OCI-LY1 (cell line): Measurements from ENCODE around the gene EIF2B2.

Experiments
- H2AFZ ChIP-seq: fragments of 200-600 bp; sonication (generic), shearing (Covaris generic); 2 replicates; pipeline ENCODE4 v1.6.0; 2014; ENCODE audit warnings: antibody characterized with exemption, mild to moderate bottlenecking, low read length
- H3F3A ChIP-seq: fragments of 200-600 bp; sonication (generic), shearing (Covaris generic); 2 replicates; pipeline ENCODE4 v1.6.0; 2014; ENCODE audit warnings: mild to moderate bottlenecking, antibody characterized with exemption, low read length, moderate library complexity; ENCODE audit not compliant: insufficient read depth
- H3K27ac ChIP-seq: fragments of 200-600 bp; sonication (generic); 2 replicates; pipeline ENCODE4 v1.5.1; 2014; ENCODE audit warnings: low read length, mixed run types, mild to moderate bottlenecking, low read depth; ENCODE audit not compliant: poor library complexity, severe bottlenecking
- H3K27me3 ChIP-seq: fragments of 200-600 bp; sonication (generic); 2 replicates; pipeline ENCODE4 v1.6.0; 2014; ENCODE audit warnings: antibody characterized with exemption, mild to moderate bottlenecking, low read length, moderate library complexity; ENCODE audit not compliant: insufficient read depth
- H3K36me3 ChIP-seq: fragments of 200-600 bp; sonication (generic); 2 replicates; pipeline ENCODE4 v1.6.1; 2014; ENCODE audit warnings: mild to moderate bottlenecking, antibody characterized with exemption, low read length, moderate library complexity, mixed read lengths; ENCODE audit not compliant: insufficient read depth
- H3K4me1 ChIP-seq: fragments of 200-600 bp; sonication (generic); 2 replicates; pipeline ENCODE4 v1.5.1; 2014; ENCODE audit warnings: mild to moderate bottlenecking, low read length, moderate library complexity; ENCODE audit not compliant: insufficient read depth, severe bottlenecking
- H3K4me2 ChIP-seq: fragments of 200-600 bp; sonication (generic), shearing (Covaris generic); 2 replicates; pipeline ENCODE4 v1.6.1; 2014; ENCODE audit warnings: low read length
- H3K4me3 ChIP-seq: fragments of 200-600 bp; sonication (generic); 2 replicates; pipeline ENCODE4 v1.5.1; 2014; ENCODE audit warnings: low read length, low read depth, mild to moderate bottlenecking, mixed read lengths; ENCODE audit not compliant: poor library complexity, severe bottlenecking
- H3K79me2 ChIP-seq: fragments of 200-600 bp; shearing (Covaris generic); 2 replicates; pipeline ENCODE4 v1.6.1; 2016; ENCODE audit warnings: mixed run types, low read length, mixed read lengths; ENCODE audit not compliant: insufficient read depth
- H3K9ac ChIP-seq: fragments of 200-600 bp; sonication (generic), shearing (Covaris generic); 2 replicates; pipeline ENCODE4 v1.6.1; 2014; ENCODE audit warnings: mild to moderate bottlenecking, low read length, mixed read lengths
- H3K9me2 ChIP-seq: fragments of 200-600 bp; sonication (generic), shearing (Covaris generic); 2 replicates; pipeline ENCODE4 v1.6.1; 2014; ENCODE audit warnings: low read depth, mild to moderate bottlenecking, low read length, mixed read lengths
- H3K9me3 ChIP-seq: fragments of 200-600 bp; shearing (Covaris generic); 2 replicates; pipeline ENCODE4 v1.6.1; 2014; ENCODE audit warnings: low read length, mixed read lengths
- H4K20me1 ChIP-seq: fragments of 200-600 bp; sonication (generic), shearing (Covaris generic); 2 replicates; pipeline ENCODE4 v1.6.0; 2016; ENCODE audit warnings: mild to moderate bottlenecking, low read length; ENCODE audit not compliant: insufficient read depth
- CTCF ChIP-seq: fragments of 200-600 bp; sonication (generic), shearing (Covaris generic); IDR thresholded peaks from 2 replicates; pipeline ENCODE4 v1.5.1; 2017; ENCODE audit warnings: mild to moderate bottlenecking, antibody characterized with exemption, low read length, moderate library complexity, mixed read lengths
- EZH2 ChIP-seq: fragments of 200-600 bp; sonication (generic), shearing (Covaris generic); IDR thresholded peaks from 2 replicates; pipeline ENCODE4 v1.8.0; 2017; ENCODE audit warnings: borderline replicate concordance, mixed run types, mild to moderate bottlenecking, antibody characterized with exemption, low read length, moderate library complexity, mixed read lengths

EIF2B2 gene

GRCh38 chr14:75023108-75023507 is 20.4 kb downstream of the EIF2B2 start:
- Histone ChIP-seq H2AFZ (no peak overlapping the region), H3F3A (no peaks in the 10 kb centered on the region), H3K9ac (no peak overlapping the region), H3K27me3 (no peaks in the 10 kb centered on the region), H3K4me3 (no peak overlapping the region), H3K27ac (no peak overlapping the region), H4K20me1 (no peaks in the 10 kb centered on the region), H3K4me1 (no peaks in the 10 kb centered on the region), H3K79me2 (no peaks in the 10 kb centered on the region), H3K9me2 (no peaks in the 10 kb centered on the region), H3K9me3 (no peaks in the 10 kb centered on the region), H3K36me3 (peaks cover 47% of the 10 kb centered on the region), H3K4me2 (no peak overlapping the region)
- TF ChIP-seq CTCF (no peak), EZH2 (no peak)

- Histone ChIP-seq H2AFZ (no peak overlapping the region), H3K4me3 (no peak overlapping the region), H3K9me2 (no peaks in the 10 kb centered on the region), H3K27me3 (no peaks in the 10 kb centered on the region), H3K27ac (no peak overlapping the region), H3K4me1 (no peaks in the 10 kb centered on the region), H3F3A (no peaks in the 10 kb centered on the region), H3K79me2 (no peaks in the 10 kb centered on the region), H3K4me2 (no peak overlapping the region), H3K36me3 (peaks cover 41% of the 10 kb centered on the region), H3K9me3 (no peaks in the 10 kb centered on the region), H4K20me1 (no peaks in the 10 kb centered on the region), H3K9ac (no peak overlapping the region)
- no peak for TF ChIP-seq EZH2
- TF ChIP-seq CTCF, result no peak
Measured at GRCh38 chr14:75025082-75025481, 22.4 kb downstream of the EIF2B2 start.

- Histone ChIP-seq H3K9me2 (no peaks in the 10 kb centered on the region), H3K27ac (no peak overlapping the region), H3K4me1 (no peaks in the 10 kb centered on the region), H3K9ac (no peak overlapping the region), H3K79me2 (no peaks in the 10 kb centered on the region), H2AFZ (no peak overlapping the region), H3K4me3 (no peak overlapping the region), H3K4me2 (no peak overlapping the region), H4K20me1 (no peaks in the 10 kb centered on the region), H3K27me3 (no peaks in the 10 kb centered on the region), H3K36me3 (peaks cover 49% of the 10 kb centered on the region), H3K9me3 (no peaks in the 10 kb centered on the region), H3F3A (no peaks in the 10 kb centered on the region)
- TF ChIP-seq CTCF (no peak), EZH2 (no peak)
Measured at GRCh38 chr14:75025876-75026275, 23.2 kb downstream of the EIF2B2 start.
